Vagina (tissue), 2 donors: Measurements from ENCODE around the gene PHLDB2.

Experiments used
- POLR2AphosphoS5 ChIP-seq, 2 donors: sonication (generic); formaldehyde crosslinking; IDR thresholded peaks; one replicate each; pipeline ENCODE4 v1.9.0; 2017; ENCODE audit warnings: antibody characterized with exemption in 2 of 2, mild to moderate bottlenecking in 2 of 2, low read depth in 1 of 2; ENCODE audit not compliant: insufficient read depth in 1 of 2
- TF ChIP-seq, protein P1 (sequence below), 3 experiments: fragments of 450-650 bp in 2 of 3; fragments of 200-600 bp in 1 of 3; sonication (generic) in 1 of 3; IDR thresholded peaks; one replicate each; pipeline ENCODE4 v1.5.1; 2017 to 2019; ENCODE audit warnings: antibody characterized with exemption in 3 of 3, mild to moderate bottlenecking in 2 of 3, moderate library complexity in 2 of 3

DNA sequence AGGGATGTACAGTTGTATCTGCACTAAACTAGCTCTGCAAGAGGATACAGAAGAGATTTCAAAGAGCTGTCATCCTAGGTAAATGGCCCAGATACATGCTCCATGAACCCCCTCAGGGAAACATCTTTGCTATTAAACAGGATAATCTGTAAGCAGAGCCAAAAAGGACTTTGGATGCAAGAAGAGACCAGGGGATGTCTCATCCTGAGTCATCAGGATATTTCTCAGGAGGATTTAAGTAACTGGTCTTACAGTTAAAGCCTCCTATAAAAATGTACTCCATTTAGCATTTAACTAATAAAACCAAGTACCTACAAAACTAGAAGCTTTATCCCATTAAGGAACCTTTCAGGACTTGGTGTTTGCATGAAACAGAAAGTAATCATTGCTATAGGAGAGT is 48.2 kb upstream of the PHLDB2 start:
- peak in 1 of 2 donors; percentile 74 for TF ChIP-seq POLR2AphosphoS5 (IDR thresholded peaks at IDR 0.05; ENCODE audit: insufficient read depth in 1 of 2, low read depth in 1 of 2)
- TF ChIP-seq, protein P1, sequence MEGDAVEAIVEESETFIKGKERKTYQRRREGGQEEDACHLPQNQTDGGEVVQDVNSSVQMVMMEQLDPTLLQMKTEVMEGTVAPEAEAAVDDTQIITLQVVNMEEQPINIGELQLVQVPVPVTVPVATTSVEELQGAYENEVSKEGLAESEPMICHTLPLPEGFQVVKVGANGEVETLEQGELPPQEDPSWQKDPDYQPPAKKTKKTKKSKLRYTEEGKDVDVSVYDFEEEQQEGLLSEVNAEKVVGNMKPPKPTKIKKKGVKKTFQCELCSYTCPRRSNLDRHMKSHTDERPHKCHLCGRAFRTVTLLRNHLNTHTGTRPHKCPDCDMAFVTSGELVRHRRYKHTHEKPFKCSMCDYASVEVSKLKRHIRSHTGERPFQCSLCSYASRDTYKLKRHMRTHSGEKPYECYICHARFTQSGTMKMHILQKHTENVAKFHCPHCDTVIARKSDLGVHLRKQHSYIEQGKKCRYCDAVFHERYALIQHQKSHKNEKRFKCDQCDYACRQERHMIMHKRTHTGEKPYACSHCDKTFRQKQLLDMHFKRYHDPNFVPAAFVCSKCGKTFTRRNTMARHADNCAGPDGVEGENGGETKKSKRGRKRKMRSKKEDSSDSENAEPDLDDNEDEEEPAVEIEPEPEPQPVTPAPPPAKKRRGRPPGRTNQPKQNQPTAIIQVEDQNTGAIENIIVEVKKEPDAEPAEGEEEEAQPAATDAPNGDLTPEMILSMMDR (IDR thresholded peaks at IDR 0.05): no peak
